GM18520 (cell line): ENCODE data around the gene HES5.
"Not testable (repeated sequence)": the region's sequence is repeated elsewhere in the genome, so short reads cannot be mapped to it uniquely, and the experiment has no call there.

Source experiments
- ATAC-seq: cut with Tn5 transposase; IDR thresholded peaks from one replicate; pipeline ENCODE4 v1.9.1; 2021; ENCODE audit not compliant: unreplicated experiment

Gene HES5

GRCh38 chr1:2561446-2561845 is 31.4 kb upstream of the HES5 start:
- ATAC-seq: no peak

DNA sequence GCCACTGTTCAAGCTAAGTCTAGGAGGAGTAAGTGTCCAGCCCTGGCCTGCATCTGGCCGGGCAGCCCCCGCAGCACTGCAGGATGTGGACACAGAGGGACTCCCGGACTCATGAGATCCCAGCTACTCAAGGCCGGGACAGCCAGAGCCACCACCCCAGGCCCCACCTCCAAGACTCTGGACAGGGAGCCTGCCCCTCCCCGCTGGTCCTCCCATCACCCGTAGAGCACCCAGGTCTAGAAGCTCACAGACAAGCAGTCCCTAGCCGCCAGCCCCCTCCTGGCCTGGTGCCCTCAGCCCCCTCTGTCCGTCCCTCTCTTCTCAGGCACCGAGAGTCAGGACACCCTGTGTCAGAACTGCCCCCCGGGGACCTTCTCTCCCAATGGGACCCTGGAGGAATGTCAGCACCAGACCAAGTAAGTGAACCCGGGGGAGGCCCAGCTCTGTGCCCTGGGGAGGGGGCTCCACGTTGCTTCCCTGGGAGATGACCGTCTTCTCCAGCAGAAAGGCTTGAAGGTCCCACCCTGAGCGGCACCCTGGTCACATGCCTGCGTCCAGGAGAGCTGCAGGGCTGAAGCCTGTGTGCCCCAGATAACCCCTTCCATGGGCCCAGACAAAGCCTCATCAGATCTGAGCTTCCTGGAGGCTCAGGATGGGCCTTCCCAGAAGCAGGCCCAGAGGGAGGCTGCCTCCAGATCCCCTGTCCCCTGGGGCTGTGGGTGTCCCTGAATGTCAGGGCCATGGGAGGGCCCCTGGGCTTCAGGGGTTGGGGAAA is 30.4 kb upstream of the HES5 start:
- ATAC-seq: no peak

DNA sequence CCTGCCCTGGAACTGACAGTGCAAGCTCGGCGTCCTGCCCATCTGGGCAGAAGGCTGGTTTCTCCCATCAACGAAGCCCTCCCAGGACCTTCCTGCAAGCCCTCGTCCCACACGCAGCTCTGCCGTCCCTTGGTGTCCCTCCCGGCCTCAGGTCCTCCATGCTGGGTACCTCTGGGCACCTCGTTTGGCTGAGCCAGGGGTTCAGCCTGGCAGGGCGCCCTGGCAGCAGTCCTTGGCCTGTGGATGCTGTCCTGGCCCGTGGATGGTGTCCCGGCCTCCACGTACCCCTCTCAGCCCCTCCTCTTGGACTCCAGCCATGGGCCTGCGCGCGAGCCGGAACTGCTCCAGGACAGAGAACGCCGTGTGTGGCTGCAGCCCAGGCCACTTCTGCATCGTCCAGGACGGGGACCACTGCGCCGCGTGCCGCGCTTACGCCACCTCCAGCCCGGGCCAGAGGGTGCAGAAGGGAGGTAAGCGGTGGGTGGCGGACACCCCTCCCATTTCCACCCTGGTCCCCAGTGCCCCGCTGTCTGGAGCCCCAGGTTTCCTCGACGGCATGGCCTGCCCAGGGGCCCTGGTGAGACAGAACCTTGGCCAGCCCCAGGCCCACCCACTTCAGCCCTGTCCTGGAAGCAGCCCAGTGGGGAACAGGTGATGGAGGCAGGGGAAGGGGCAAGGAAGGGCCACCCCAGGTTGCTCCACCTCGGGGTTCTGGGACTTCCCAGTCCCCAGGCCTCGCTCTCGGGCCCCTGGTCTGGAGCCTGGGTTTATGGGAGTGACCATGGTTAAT is 29.6 kb upstream of the HES5 start:
- ATAC-seq: no peak

DNA sequence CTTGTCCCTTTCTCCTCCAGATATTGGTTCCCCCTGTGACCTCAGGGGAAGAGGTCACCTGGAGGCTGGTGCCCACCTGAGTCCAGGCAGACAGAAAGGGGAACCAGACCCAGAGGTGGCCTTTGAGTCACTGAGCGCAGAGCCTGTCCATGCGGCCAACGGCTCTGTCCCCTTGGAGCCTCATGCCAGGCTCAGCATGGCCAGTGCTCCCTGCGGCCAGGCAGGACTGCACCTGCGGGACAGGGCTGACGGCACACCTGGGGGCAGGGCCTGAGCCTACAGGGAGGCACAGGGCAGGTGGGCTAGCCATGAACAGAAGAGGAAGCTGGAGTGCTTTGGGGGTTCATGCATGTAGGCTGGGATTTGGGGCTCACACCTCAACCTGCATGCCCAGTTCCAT is 28.8 kb upstream of the HES5 start:
- no peak for ATAC-seq

DNA sequence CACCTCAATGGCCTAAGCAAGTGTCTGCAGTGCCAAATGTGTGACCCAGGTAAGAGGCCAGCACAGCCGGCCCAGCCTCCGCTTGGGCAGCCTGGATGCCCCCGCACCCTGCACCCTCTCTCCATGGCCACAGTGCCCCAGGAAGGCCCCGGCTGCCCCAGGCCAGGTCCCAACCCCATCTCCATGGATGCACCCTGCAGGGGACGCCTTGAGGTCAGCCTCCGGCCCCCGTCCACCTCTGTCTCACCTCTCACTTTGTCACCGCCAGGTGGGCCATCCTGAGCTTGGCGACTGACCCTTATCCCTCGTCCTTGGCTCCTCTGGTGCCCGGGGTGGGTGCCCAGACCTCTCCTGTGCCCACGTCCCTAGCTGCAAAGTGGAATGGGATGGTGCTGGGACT is 28.4 kb upstream of the HES5 start:
- no peak for ATAC-seq

DNA sequence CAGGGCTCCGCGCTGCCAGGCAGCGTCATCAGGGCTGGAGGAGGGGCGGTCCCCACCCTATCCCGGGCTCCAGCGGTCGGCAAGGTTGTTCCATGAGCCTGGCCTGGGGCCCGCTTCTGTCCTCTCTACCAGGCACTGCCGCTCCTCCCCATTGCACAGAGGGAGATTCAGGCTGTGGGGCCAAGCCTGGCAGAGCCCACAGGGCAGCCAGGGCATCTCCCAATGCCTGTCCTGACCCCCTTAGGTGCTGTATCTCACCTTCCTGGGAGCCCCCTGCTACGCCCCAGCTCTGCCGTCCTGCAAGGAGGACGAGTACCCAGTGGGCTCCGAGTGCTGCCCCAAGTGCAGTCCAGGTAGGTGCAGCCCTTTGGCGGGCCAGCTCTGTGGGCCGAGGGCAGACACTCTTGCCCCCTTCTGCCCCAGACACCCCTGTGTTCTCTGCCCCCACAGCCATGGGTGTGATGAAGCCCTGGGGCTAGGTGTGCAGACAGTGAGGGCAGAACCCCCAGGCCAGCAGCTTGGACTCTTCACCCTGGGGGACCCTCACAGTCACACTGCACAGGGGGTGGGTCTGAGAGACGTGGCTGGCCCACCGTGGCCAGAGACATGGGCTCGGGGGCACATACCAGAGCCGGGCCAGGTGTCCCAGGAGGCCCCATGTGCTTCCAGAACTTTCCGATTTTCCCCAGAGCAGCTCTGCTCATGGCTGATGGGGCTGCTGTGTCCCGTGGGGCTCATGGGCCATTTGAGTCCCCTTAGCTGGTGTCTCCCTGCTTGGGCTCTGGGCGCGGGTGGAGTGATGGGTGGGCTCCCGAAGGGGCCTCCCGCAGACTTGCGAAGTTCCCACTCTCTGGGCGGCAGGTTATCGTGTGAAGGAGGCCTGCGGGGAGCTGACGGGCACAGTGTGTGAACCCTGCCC is 27.7 kb upstream of the HES5 start:
- no peak for ATAC-seq

DNA sequence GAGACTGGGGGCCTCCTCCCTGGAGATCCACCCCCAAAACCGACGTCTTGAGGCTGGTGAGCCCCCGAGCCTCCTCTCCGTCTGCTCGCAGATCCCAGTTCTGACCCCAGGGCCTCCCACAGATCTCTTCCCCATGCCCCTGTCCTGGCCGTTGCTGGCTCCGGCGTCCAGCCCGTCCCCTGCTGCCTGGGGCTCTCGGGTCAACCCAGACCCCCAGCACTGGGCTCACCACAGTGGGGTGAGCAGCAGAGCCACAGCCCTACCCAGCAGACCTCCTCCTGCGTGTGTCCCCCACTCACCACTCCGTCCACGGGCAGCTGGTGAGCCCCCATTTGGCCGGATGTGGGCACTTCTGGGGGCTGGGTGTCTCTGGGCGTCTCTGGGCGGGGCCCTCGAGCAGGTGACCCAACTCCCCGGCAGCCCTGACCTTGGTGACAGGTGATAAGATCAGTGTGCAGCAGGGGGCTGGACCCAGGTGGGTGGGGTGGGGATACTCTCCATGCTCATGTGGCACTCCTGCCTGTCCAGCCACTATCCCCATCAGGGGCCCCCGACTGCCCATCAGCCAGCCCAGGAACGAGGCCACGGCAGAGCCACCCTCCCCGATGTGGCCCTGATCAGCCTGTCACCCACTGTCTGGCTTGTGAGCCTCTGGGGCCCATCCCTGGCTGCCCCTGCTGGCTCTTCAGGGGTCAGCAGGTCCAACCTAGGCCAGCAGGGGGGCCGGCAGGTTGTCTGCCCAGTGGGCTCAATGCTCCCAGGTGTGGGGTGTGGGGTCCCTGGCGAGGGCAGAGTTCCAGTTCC is 26.8 kb upstream of the HES5 start:
- ATAC-seq: no peak

- ATAC-seq: no peak
Observed at GRCh38 chr1:2556277-2556677, 26.2 kb upstream of the HES5 start, which contains the start of gene TNFRSF14. Gene TNFRSF14 (plus strand): TSS chr1:2556371. CDS start chr1:2556665, 294 bp downstream.

- ATAC-seq: no peak
Observed at GRCh38 chr1:2555634-2556276, 25.7 kb upstream of the HES5 start.

- ATAC-seq: no peak
Observed at GRCh38 chr1:2554621-2555387, 24.7 kb upstream of the HES5 start.

DNA sequence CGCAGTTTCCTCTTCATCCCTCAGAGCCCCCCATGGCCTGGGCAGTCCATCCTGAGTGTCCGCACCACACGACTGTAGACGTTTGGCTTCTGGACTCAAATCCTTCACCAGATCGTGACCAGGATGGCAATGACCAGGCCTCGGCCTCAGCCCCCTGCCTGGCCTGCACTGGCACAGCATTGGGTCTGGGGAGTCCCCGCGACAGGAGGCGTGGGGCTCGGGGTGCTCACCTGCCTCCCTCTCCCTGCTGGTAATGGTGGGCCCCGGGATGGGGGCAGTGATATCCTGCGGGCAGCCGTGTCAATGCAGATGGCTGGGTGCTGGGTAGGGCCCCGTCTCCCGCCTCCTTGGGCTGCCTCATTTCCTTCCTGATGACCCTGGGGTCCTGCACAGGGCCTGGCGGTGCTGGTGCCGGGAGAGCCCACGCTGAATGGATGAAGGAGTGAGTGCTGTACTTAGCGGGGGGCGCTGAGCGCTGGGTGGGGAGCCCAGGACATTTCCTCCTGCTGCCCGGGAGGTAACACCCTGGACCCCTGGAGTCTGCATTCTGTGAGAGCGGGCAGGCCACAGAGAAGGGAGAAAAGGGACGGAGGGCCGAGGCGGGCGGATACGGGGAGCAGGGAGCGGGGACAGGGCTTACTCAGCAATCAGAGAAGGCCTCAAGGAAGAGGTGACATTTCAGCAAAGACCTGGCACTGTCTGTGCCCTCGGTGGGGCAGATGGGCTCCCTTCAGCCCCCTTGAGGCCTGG is 24.0 kb upstream of the HES5 start:
- no peak for ATAC-seq

GRCh38 chr1:2553076-2553475 is 23.0 kb upstream of the HES5 start:
- ATAC-seq: not testable (repeated sequence)

GRCh38 chr1:2552189-2552588 is 22.1 kb upstream of the HES5 start:
- no peak for ATAC-seq

- not testable (repeated sequence) for ATAC-seq
Observed at GRCh38 chr1:2551544-2551943, 21.5 kb upstream of the HES5 start.

DNA sequence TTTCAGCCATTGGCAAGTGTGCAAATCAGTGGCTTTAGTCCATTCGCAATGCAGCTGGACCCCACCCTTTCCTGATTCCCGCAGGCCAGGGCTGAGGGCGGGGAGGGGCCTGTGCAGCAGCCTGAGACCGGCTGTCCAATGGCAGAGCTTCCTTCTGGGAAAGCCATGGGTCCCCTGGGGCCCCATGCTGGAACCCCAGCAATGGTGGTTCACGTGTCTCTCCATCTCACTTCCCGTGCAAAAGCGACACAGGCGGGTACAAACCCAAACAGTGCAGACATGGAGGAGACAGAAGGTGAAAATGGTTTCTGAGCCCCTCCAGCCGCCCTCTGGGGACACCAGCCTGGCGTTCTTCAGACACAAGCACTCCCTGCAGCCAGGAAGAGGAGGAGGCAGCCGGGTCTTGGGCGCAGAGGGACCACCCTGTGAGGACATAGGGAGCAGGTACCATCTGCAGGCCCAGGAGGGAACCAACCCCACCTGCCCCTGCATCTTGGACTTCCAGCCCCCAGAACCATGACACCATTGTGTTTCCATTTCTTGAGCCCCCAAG is 20.3 kb upstream of the HES5 start:
- ATAC-seq: not testable (repeated sequence)

DNA sequence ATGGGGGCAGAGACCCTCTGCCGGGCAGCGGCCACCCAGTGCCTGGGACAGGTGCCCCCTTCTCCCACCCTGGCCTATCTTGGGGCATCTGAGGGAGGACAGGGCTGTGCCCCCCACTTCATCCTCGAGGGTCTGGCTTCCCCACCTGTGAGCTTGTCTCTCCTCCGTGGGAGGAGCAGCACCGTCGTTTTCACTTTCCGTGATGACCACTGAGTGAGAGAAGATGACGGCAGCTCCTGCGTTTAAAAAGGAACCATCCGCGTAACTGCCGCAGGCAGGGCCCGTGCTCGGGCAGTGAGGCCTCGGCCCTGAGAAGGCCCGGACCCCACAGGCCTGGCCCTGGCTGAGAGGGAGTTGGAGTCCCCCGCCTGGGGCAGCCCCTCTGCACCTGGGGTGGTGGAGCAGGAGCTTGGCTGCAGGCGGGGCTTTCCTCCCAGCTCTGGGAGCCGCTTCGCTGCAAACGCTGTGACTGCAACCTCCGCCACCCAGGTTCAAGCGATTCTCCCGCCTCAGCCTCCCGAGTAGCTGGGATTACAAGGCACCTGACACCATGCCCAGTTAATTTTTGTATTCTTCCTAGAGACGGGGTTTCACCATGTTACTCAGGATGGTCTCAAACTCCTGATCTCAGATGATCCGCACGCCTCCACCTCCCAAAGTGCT is 19.4 kb upstream of the HES5 start:
- not testable (repeated sequence) for ATAC-seq

DNA sequence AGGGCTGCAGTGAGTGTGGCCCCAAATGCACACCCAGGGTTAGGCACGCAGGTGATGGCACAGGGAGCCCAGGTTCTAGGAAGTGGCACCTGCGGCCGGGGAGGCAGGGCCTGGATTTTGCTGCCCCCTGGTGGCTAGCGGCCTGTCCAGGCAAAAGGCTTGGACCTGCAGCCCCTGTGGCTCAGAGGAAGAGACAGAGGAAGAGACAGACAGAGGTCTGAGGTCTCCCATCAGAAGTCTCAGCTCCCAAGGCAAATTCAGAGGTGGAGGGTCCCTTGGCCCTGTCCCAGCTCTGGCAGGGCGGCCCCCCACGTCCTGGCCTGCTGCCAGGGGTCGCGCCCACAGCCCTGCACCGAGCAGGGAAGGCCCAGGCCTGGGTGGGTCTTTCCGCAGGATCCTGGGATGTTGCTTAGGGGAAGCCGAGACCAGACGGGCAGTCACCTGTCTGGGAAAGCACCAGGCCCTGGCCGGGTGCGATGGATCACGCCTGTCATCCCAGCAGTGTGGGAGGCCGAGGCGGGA is 18.1 kb upstream of the HES5 start:
- peak; percentile 14 for ATAC-seq
